Transverse colon (tissue), 3 donors: ENCODE results near the gene CD276.

Source experiments
- POLR2A ChIP-seq: fragments of 450-650 bp; IDR thresholded peaks from one replicate; pipeline ENCODE4 v1.6.1; 2016; ENCODE audit warnings: antibody characterized with exemption, mild to moderate bottlenecking, moderate library complexity
- TF ChIP-seq, protein P1 (sequence below), 5 experiments: fragments of 200-600 bp in 3 of 5; fragments of 450-650 bp in 2 of 5; sonication (generic) in 3 of 5; IDR thresholded peaks; 1 replicate in 2 of 5; 2 replicates in 3 of 5; pipeline ENCODE4 v1.5.1; 2016 to 2017; ENCODE audit warnings: antibody characterized with exemption in 5 of 5, inconsistent platforms in 3 of 5, mild to moderate bottlenecking in 2 of 5, moderate library complexity in 1 of 5

DNA sequence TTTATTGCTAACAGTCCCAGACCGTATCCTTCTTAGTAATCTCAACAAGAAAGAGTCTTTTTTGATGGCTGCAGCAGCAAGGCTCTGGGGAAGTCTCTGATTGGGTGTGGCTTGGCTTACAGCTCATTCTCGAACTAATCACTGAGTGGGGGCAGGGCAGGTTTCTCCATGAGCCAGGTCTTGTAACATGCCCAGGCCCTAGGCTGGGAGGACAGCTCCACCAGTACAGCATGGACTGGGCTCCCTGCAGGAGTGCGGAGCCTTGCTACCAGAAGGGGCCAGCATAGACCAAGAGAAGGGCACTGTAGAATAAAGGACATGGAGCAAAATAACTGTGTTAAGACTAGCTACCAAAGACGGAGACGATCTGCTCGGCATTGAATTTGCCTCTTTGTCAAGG, 7.2 kb downstream of the CD276 start:
- TF ChIP-seq, protein P1, sequence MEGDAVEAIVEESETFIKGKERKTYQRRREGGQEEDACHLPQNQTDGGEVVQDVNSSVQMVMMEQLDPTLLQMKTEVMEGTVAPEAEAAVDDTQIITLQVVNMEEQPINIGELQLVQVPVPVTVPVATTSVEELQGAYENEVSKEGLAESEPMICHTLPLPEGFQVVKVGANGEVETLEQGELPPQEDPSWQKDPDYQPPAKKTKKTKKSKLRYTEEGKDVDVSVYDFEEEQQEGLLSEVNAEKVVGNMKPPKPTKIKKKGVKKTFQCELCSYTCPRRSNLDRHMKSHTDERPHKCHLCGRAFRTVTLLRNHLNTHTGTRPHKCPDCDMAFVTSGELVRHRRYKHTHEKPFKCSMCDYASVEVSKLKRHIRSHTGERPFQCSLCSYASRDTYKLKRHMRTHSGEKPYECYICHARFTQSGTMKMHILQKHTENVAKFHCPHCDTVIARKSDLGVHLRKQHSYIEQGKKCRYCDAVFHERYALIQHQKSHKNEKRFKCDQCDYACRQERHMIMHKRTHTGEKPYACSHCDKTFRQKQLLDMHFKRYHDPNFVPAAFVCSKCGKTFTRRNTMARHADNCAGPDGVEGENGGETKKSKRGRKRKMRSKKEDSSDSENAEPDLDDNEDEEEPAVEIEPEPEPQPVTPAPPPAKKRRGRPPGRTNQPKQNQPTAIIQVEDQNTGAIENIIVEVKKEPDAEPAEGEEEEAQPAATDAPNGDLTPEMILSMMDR (IDR thresholded peaks at IDR 0.05) = no peak
- no peak for TF ChIP-seq POLR2A
